Measurements from ENCODE around the gene RTTN.

RTTN gene

DNA sequence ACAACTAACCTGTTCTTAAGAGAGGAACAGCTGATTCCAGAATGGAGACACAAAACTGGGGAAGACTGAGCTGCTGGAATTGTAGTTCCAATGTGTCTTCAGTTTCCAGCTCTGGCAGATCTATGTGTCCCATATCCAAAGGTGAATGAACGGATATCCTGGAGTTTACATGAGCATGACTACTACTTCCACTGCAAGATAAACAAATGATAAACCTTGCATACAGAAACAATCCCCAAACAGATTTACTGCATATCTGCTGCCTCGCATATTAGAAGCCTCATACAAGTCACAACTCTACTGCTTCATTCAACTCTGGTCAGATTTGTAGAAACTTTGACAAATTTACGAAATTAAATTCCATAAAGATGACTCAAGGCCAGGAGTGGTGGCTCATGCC is 15.0 kb downstream of the RTTN start:
- Histone ChIP-seq H3K27me3 (no peaks in the 10 kb centered on the region), H3K4me2 (no peak overlapping the region), H3K4me3 (no peak overlapping the region), H3K36me3 (peaks cover 65 to 100% (median 96%) of the 10 kb centered on the region in 11 experiments), H3K4me1 (no peaks in the 10 kb centered on the region), H3K27ac (no peak overlapping the region), H4K20me1 (peaks cover 0 to 6% (median 0%) of the 10 kb centered on the region in 11 experiments; a peak in 1 of 22 replicates), H3K9me3 (replicated peaks in 1 of 11) (no peaks in the 10 kb centered on the region), H3K9ac (no peak overlapping the region)
- TF ChIP-seq Cebpa-rat (IDR thresholded peaks at IDR 0.05) = no peak

- H3K27me3 ChIP-seq = no peaks in the 10 kb centered on the region
- H3K27ac ChIP-seq = no peak overlapping the region
- no peaks in the 10 kb centered on the region for H3K9me3 ChIP-seq (replicated peaks in 1 of 11)
- H3K4me3 ChIP-seq = no peak overlapping the region
- peaks cover 65 to 100% (median 91%) of the 10 kb centered on the region in 11 experiments for H3K36me3 ChIP-seq
- peaks cover 0 to 9% (median 0%) of the 10 kb centered on the region in 10 experiments; a peak in 7 of 20 replicates for H3K4me1 ChIP-seq
- peaks cover 0 to 6% (median 0%) of the 10 kb centered on the region in 11 experiments; a peak in 1 of 22 replicates for H4K20me1 ChIP-seq
- TF ChIP-seq Cebpa-rat (IDR thresholded peaks at IDR 0.05) = no peak
- H3K4me2 ChIP-seq = no peak overlapping the region
- H3K9ac ChIP-seq = no peak overlapping the region
Observed at GRCh38 chr18:70188113-70188512, 17.4 kb downstream of the RTTN start.

DNA sequence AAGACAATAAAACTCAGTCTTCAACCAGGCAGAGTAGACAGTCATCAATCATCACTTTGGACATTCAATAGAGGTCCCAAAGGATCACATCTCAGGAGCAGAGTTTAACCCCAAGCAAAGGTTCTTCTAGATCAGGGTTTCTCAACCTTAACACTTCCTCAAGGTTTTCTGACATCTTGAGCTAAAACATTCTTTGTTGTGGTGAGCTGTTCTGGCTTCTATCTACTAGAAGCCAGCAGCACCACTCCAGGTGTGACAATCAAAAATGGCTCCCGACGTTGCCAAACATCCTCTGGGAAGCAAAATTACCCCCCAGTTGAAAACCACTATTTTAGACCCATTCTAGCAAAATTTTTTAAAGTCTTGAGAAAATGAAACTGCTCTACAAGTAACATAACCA is 22.0 kb downstream of the RTTN start:
- H3K4me3 ChIP-seq = no peak overlapping the region
- no peaks in the 10 kb centered on the region for H3K27me3 ChIP-seq
- H3K4me1 ChIP-seq = peaks cover 0 to 10% (median 0%) of the 10 kb centered on the region in 10 experiments; a peak in 7 of 20 replicates
- no peak overlapping the region for H3K9ac ChIP-seq
- H3K4me2 ChIP-seq = peak overlapping the region in 3 of 11 experiments; percentile 6 to 23 (median 15); a peak in 4 of 22 replicates
- no peak overlapping the region for H3K27ac ChIP-seq
- no peaks in the 10 kb centered on the region for H3K9me3 ChIP-seq (replicated peaks in 1 of 11)
- peaks cover 0 to 6% (median 0%) of the 10 kb centered on the region in 11 experiments; a peak in 1 of 22 replicates for H4K20me1 ChIP-seq
- no peak for TF ChIP-seq Cebpa-rat (IDR thresholded peaks at IDR 0.05)
- peaks cover 40 to 78% (median 62%) of the 10 kb centered on the region in 11 experiments for H3K36me3 ChIP-seq

- Histone ChIP-seq H3K4me1 (peaks cover 0 to 10% (median 0%) of the 10 kb centered on the region in 10 experiments; a peak in 7 of 20 replicates), H3K4me2 (no peak overlapping the region), H3K27ac (no peak overlapping the region)
Observed at GRCh38 chr18:70182548-70182947, 22.9 kb downstream of the RTTN start.

GRCh38 chr18:70181725-70182124 is 23.8 kb downstream of the RTTN start:
- Histone ChIP-seq H4K20me1 (peaks cover 0 to 6% (median 0%) of the 10 kb centered on the region in 11 experiments; a peak in 1 of 22 replicates), H3K4me1 (peaks cover 0 to 10% (median 0%) of the 10 kb centered on the region in 10 experiments; a peak in 7 of 20 replicates), H3K9ac (no peak overlapping the region), H3K27ac (no peak overlapping the region), H3K9me3 (replicated peaks in 1 of 11) (no peaks in the 10 kb centered on the region), H3K27me3 (no peaks in the 10 kb centered on the region), H3K36me3 (peaks cover 28 to 78% (median 54%) of the 10 kb centered on the region in 11 experiments), H3K4me3 (no peak overlapping the region), H3K4me2 (no peak overlapping the region)
- TF ChIP-seq Cebpa-rat (IDR thresholded peaks at IDR 0.05) = no peak

More at GRCh38 chr18:70182548-70182947, 22.9 kb downstream of the RTTN start:
- Histone ChIP-seq H4K20me1 (peaks cover 0 to 6% (median 0%) of the 10 kb centered on the region in 11 experiments; a peak in 1 of 22 replicates), H3K27me3 (no peaks in the 10 kb centered on the region), H3K4me3 (no peak overlapping the region), H3K9ac (no peak overlapping the region), H3K9me3 (replicated peaks in 1 of 11) (no peaks in the 10 kb centered on the region), H3K36me3 (peaks cover 36 to 78% (median 61%) of the 10 kb centered on the region in 11 experiments)
- TF ChIP-seq Cebpa-rat (IDR thresholded peaks at IDR 0.05) = no peak

DNA sequence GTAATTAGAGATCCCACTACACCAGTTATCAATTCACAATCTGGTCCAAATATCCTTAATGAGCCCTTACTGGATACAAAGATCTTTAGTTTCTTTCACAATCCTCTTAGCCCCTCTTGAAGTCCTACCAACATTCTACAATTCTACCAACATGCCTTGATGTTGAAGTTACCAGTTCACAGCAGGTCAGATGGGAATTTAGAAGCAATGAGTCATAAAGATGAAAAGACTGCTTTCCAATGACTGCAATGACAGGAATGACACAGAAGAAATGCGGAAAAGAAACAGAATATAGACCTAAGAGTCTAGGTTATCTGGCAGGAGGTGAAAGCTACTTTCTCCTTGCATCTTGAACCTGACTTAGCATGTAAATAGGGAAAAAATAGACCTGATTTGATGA is 24.5 kb downstream of the RTTN start:
- no peak overlapping the region for H3K9ac ChIP-seq
- peaks cover 25 to 78% (median 51%) of the 10 kb centered on the region in 11 experiments; a peak in 21 of 22 replicates for H3K36me3 ChIP-seq
- H3K4me3 ChIP-seq = no peak overlapping the region
- no peak overlapping the region for H3K27ac ChIP-seq
- no peaks in the 10 kb centered on the region for H3K9me3 ChIP-seq (replicated peaks in 1 of 11)
- no peak overlapping the region for H3K4me2 ChIP-seq
- H3K27me3 ChIP-seq = no peaks in the 10 kb centered on the region
- H3K4me1 ChIP-seq = peaks cover 0 to 10% (median 0%) of the 10 kb centered on the region in 10 experiments; a peak in 7 of 20 replicates
- TF ChIP-seq Cebpa-rat (IDR thresholded peaks at IDR 0.05) = no peak
- peaks cover 0 to under 1% (median 0%) of the 10 kb centered on the region in 11 experiments; a peak in 1 of 22 replicates for H4K20me1 ChIP-seq

DNA sequence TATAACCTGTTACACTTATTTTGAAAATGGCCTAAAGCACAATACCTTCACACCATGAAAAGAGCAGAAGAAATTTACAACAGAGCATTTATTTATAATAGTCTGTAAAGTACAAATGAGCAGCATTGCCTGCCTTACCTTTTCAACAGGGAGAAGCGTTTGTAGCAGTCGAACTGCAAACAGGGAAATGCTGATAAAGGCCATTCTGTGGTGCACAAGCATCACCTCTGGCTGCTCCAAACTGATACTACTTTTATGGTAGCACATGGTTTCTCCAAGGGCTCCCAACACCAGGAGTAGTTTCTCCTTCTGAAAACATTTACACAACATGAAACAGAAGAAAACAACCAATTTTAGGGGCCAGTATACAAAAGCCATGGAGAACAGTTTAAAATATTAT is 28.9 kb downstream of the RTTN start:
- Histone ChIP-seq H3K9me3 (replicated peaks in 1 of 11) (no peaks in the 10 kb centered on the region), H3K36me3 (peaks cover 7 to 66% (median 32%) of the 10 kb centered on the region in 11 experiments; a peak in 20 of 22 replicates), H3K4me2 (no peak overlapping the region), H3K4me1 (no peaks in the 10 kb centered on the region), H3K4me3 (no peak overlapping the region), H3K27me3 (no peaks in the 10 kb centered on the region), H3K27ac (no peak overlapping the region), H3K9ac (no peak overlapping the region), H4K20me1 (no peaks in the 10 kb centered on the region; a peak in 1 of 22 replicates)
- no peak for TF ChIP-seq Cebpa-rat (IDR thresholded peaks at IDR 0.05)

GRCh38 chr18:70175216-70175615 is 30.3 kb downstream of the RTTN start:
- TF ChIP-seq Cebpa-rat (IDR thresholded peaks at IDR 0.05) = no peak
- Histone ChIP-seq H3K4me1 (peaks cover 0 to 4% (median 0%) of the 10 kb centered on the region in 10 experiments; a peak in 2 of 20 replicates), H3K36me3 (peaks cover 7 to 66% (median 37%) of the 10 kb centered on the region in 11 experiments; a peak in 19 of 22 replicates)

DNA sequence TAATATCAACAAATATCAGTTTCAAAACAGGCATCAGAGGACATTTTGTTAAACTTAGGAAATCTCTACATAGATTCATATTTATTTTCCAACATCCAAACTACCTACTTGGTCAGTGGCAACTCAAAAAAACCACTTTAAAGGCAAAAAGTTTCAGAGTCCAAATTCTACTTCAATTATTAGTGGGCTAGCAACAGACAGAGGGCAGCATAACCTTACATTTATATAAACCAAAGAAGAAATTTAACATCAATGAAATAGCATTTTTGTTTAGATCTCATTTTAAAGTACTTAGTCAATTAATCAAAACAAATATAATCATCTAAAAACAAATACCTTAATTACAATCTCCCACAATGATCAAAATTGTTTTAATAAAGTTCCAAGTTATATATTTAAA is 33.3 kb downstream of the RTTN start:
- H3K4me1 ChIP-seq = peaks cover 0 to 7% (median 0%) of the 10 kb centered on the region in 10 experiments; a peak in 2 of 20 replicates
- H3K4me3 ChIP-seq = no peak overlapping the region
- H3K9ac ChIP-seq = no peak overlapping the region
- no peaks in the 10 kb centered on the region for H4K20me1 ChIP-seq
- H3K27ac ChIP-seq = no peak overlapping the region
- peaks cover 4 to 55% (median 34%) of the 10 kb centered on the region in 11 experiments; a peak in 19 of 22 replicates for H3K36me3 ChIP-seq
- no peaks in the 10 kb centered on the region for H3K27me3 ChIP-seq
- no peak for TF ChIP-seq Cebpa-rat (IDR thresholded peaks at IDR 0.05)
- no peaks in the 10 kb centered on the region for H3K9me3 ChIP-seq (replicated peaks in 1 of 11)
- no peak overlapping the region for H3K4me2 ChIP-seq

More at GRCh38 chr18:70175216-70175615, 30.3 kb downstream of the RTTN start:
- no peaks in the 10 kb centered on the region for H3K27me3 ChIP-seq
- no peak overlapping the region for H3K4me2 ChIP-seq
- H3K9me3 ChIP-seq (replicated peaks in 1 of 11) = no peaks in the 10 kb centered on the region
- H4K20me1 ChIP-seq = no peaks in the 10 kb centered on the region; a peak in 1 of 22 replicates
- H3K27ac ChIP-seq = no peak overlapping the region
- H3K4me3 ChIP-seq = no peak overlapping the region
- H3K9ac ChIP-seq = no peak overlapping the region
